GM19395 (cell line): Measurements from ENCODE around the gene GEMIN7.
A peak's percentile ranks its signal among the peaks of the same experiment; 100 is the strongest.

Source experiments
- ATAC-seq: cut with Tn5 transposase; IDR thresholded peaks from one replicate; pipeline ENCODE4 v1.9.1; 2021; ENCODE audit warnings: mild to moderate bottlenecking, moderate library complexity; ENCODE audit not compliant: unreplicated experiment

GEMIN7 gene

GRCh38 chr19:45079063-45079910, at the start of gene GEMIN7:
TSS of gene GEMIN7 (plus strand) at chr19:45079260. CDS start at chr19:45090115, 10,855 bp downstream.
- no peak for ATAC-seq

- no peak for ATAC-seq
Measured at GRCh38 chr19:45030825-45031224, 48.2 kb upstream of the GEMIN7 start.

GRCh38 chr19:45032421-45032820, 46.6 kb upstream of the GEMIN7 start:
- no peak for ATAC-seq

GRCh38 chr19:45035755-45036154, 43.3 kb upstream of the GEMIN7 start:
- ATAC-seq, result no peak

GRCh38 chr19:45037393-45038169, 41.5 kb upstream of the GEMIN7 start:
- ATAC-seq, result no peak

GRCh38 chr19:45038931-45039893, 39.8 kb upstream of the GEMIN7 start, which contains the start of gene CLASRP:
TSS of gene CLASRP (plus strand) at chr19:45039045. CDS start at chr19:45040213, 1,168 bp downstream.
- ATAC-seq, result peak; percentile 86

- no peak for ATAC-seq
Measured at GRCh38 chr19:45040059-45040771, 38.8 kb upstream of the GEMIN7 start.

- ATAC-seq, result no peak
Measured at GRCh38 chr19:45041125-45041524, 37.9 kb upstream of the GEMIN7 start.

- ATAC-seq, result no peak
Measured at GRCh38 chr19:45045671-45046353, 33.2 kb upstream of the GEMIN7 start.

GRCh38 chr19:45046355-45046754, 32.7 kb upstream of the GEMIN7 start:
- ATAC-seq, result no peak

GRCh38 chr19:45047188-45047797, 31.8 kb upstream of the GEMIN7 start:
- no peak for ATAC-seq

- no peak for ATAC-seq
Measured at GRCh38 chr19:45049073-45049736, 29.9 kb upstream of the GEMIN7 start.

- ATAC-seq, result no peak
Measured at GRCh38 chr19:45050036-45050435, 29.0 kb upstream of the GEMIN7 start.

- no peak for ATAC-seq
Measured at GRCh38 chr19:45051929-45052579, 27.0 kb upstream of the GEMIN7 start.

GRCh38 chr19:45056831-45057230, 22.2 kb upstream of the GEMIN7 start:
- ATAC-seq, result no peak

GRCh38 chr19:45057444-45057843, 21.6 kb upstream of the GEMIN7 start:
- ATAC-seq, result no peak

- no peak for ATAC-seq
Measured at GRCh38 chr19:45058622-45059159, 20.4 kb upstream of the GEMIN7 start.
